ENCODE results near the gene MRPS10.
A peak's percentile ranks its signal among the peaks of the same experiment; 100 is the strongest.
"Not testable (repeated sequence)": the region's sequence is repeated elsewhere in the genome, so short reads cannot be mapped to it uniquely, and the experiment has no call there.

MRPS10 gene

GRCh38 chr6:42204768-42205282 lies 12.8 kb downstream of the MRPS10 start:
- no peak for DNase-seq

GRCh38 chr6:42203183-42203582 lies 14.5 kb downstream of the MRPS10 start:
- no peak for DNase-seq

- not testable (repeated sequence) for DNase-seq
These were observed 15.3 kb downstream of the MRPS10 start for GRCh38 chr6:42202131-42202915.

GRCh38 chr6:42201382-42201781 lies 16.3 kb downstream of the MRPS10 start:
- no peak for DNase-seq

- no peak for DNase-seq
These were observed 17.6 kb downstream of the MRPS10 start for GRCh38 chr6:42200035-42200434.

- DNase-seq = no peak
These were observed 18.3 kb downstream of the MRPS10 start for GRCh38 chr6:42199106-42199981.

GRCh38 chr6:42197555-42198362 lies 19.9 kb downstream of the MRPS10 start:
- DNase-seq = no peak

GRCh38 chr6:42195415-42195814 lies 22.2 kb downstream of the MRPS10 start:
- DNase-seq = no peak

- DNase-seq = no peak
These were observed 23.6 kb downstream of the MRPS10 start for GRCh38 chr6:42194056-42194455.

- DNase-seq = no peak
These were observed 24.2 kb downstream of the MRPS10 start for GRCh38 chr6:42193491-42193894.

- not testable (repeated sequence) for DNase-seq
These were observed 25.3 kb downstream of the MRPS10 start for GRCh38 chr6:42192385-42192784.

- no peak for DNase-seq
These were observed 27.0 kb downstream of the MRPS10 start for GRCh38 chr6:42190554-42191183.

GRCh38 chr6:42188406-42188805 lies 29.3 kb downstream of the MRPS10 start:
- DNase-seq = no peak

- DNase-seq = no peak
These were observed 32.1 kb downstream of the MRPS10 start for GRCh38 chr6:42185597-42185996.

- no peak for DNase-seq
These were observed 33.2 kb downstream of the MRPS10 start for GRCh38 chr6:42184475-42184874.

- DNase-seq = no peak
These were observed 35.6 kb downstream of the MRPS10 start for GRCh38 chr6:42182101-42182500.

GRCh38 chr6:42179945-42180313 lies 37.7 kb downstream of the MRPS10 start:
- DNase-seq = no peak

GRCh38 chr6:42179261-42179944 lies 38.3 kb downstream of the MRPS10 start:
- no peak for DNase-seq

GRCh38 chr6:42177514-42178364 lies 39.9 kb downstream of the MRPS10 start:
- DNase-seq = no peak

GRCh38 chr6:42176981-42177380 lies 40.7 kb downstream of the MRPS10 start:
- peak; percentile 81 for DNase-seq

- DNase-seq = no peak
These were observed 41.8 kb downstream of the MRPS10 start for GRCh38 chr6:42175860-42176259.

Data from NCI-H526 treated with DMSO at 0.1 percent for 48 hours (cell line).